NT2/D1 (cell line): ENCODE measurements around the gene TLX2.

ENCODE experiments used
- DNase-seq: peaks from one replicate; pipeline ENCODE4 v3.0.0-alpha.2; 2011; ENCODE audit warnings: low read depth, low spot score
- H3K27me3 ChIP-seq: 2 replicates; pipeline ENCODE4 v1.6.0; 2011; ENCODE audit warnings: mild to moderate bottlenecking; ENCODE audit not compliant: insufficient read length, insufficient read depth
- H3K36me3 ChIP-seq: 2 replicates; pipeline ENCODE4 v1.6.1; 2011; ENCODE audit warnings: mild to moderate bottlenecking, low read length, mixed read lengths; ENCODE audit not compliant: insufficient read depth, insufficient read length
- H3K4me1 ChIP-seq: 2 replicates; pipeline ENCODE4 v1.5.1; 2011; ENCODE audit not compliant: insufficient read depth, insufficient read length
- H3K4me3 ChIP-seq: 2 replicates; pipeline ENCODE4 v1.5.1; 2011; ENCODE audit warnings: low read depth; ENCODE audit not compliant: insufficient read length
- H3K9ac ChIP-seq: 2 replicates; pipeline ENCODE4 v1.6.0; 2011; ENCODE audit warnings: low read depth; ENCODE audit not compliant: insufficient read length
- H3K9me3 ChIP-seq: 2 replicates; pipeline ENCODE4 v1.5.1; 2011; ENCODE audit warnings: mild to moderate bottlenecking, low read length; ENCODE audit not compliant: insufficient read depth
- SUZ12 ChIP-seq: IDR thresholded peaks from 2 replicates; pipeline ENCODE4 v1.6.1; 2011; ENCODE audit not compliant: insufficient read length, insufficient read depth; ENCODE audit errors: extremely low read depth
- YY1 ChIP-seq: IDR thresholded peaks from 2 replicates; pipeline ENCODE4 v1.6.1; 2011; ENCODE audit not compliant: insufficient read length, insufficient read depth
- ZNF274 ChIP-seq: IDR thresholded peaks from 2 replicates; pipeline ENCODE4 v1.6.1; 2011; ENCODE audit warnings: mild to moderate bottlenecking, low read depth, low read length

The TLX2 gene

GRCh38 chr2:74566076-74566753 lies 52.0 kb downstream of the TLX2 start:
- Histone ChIP-seq H3K27me3 (peaks cover 2% of the 10 kb centered on the region), H3K9ac (no peak overlapping the region), H3K9me3 (no peaks in the 10 kb centered on the region), H3K36me3 (peaks cover 4% of the 10 kb centered on the region), H3K4me3 (no peak overlapping the region), H3K4me1 (no peaks in the 10 kb centered on the region)
- no peak for TF ChIP-seq ZNF274
- DNase-seq: no peak

DNA sequence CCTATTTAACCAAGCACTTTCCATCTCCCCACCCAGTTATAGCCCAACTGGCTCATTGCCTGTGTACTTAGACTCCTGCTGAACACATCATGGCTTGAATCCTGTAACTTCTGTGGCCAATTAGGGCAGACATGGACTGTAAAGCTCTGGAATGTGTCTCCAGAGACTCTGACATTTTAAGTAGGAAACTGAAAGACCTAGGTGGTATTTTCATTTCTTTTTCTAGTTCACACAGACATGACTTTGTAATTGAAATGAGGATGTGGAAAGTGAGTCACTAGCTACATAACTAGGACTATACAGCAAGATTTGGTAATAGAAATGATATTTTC lies 52.5 kb downstream of the TLX2 start:
- no peak for DNase-seq
- Histone ChIP-seq H3K36me3 (peaks cover 4% of the 10 kb centered on the region), H3K4me3 (no peak overlapping the region), H3K4me1 (no peaks in the 10 kb centered on the region), H3K9ac (no peak overlapping the region), H3K27me3 (no peaks in the 10 kb centered on the region), H3K9me3 (no peaks in the 10 kb centered on the region)
- no peak for TF ChIP-seq SUZ12
- no peak for TF ChIP-seq YY1
- no peak for TF ChIP-seq ZNF274
